Subcutaneous abdominal adipose tissue (tissue), 5 donors: Measurements from ENCODE around the gene TRMT61A.

ENCODE experiments used
- H3K27ac ChIP-seq: one replicate; pipeline ENCODE4 v1.7.0; 2013; ENCODE audit warnings: low read depth, mild to moderate bottlenecking, inconsistent platforms, low read length, moderate library complexity
- H3K27me3 ChIP-seq, 5 donors: one replicate each; pipeline ENCODE4 v1.7.0; 2013; ENCODE audit warnings: low read length in 5 of 5, inconsistent platforms in 1 of 5; ENCODE audit not compliant: control insufficient read depth in 5 of 5, insufficient read depth in 4 of 5
- H3K36me3 ChIP-seq, 5 donors: one replicate each; pipeline ENCODE4 v1.7.0; 2013; ENCODE audit warnings: low read length in 5 of 5; ENCODE audit not compliant: control insufficient read depth in 5 of 5, insufficient read depth in 5 of 5
- H3K4me1 ChIP-seq, 5 donors: one replicate each; pipeline ENCODE4 v1.7.0; 2013; ENCODE audit warnings: low read length in 5 of 5, mild to moderate bottlenecking in 3 of 5, moderate library complexity in 1 of 5; ENCODE audit not compliant: control insufficient read depth in 5 of 5, insufficient read depth in 5 of 5
- H3K4me3 ChIP-seq, 5 donors: one replicate each; pipeline ENCODE4 v1.7.0; 2013; ENCODE audit warnings: low read length in 5 of 5, low read depth in 1 of 5
- H3K9ac ChIP-seq, 5 donors: one replicate each; pipeline ENCODE4 v1.7.0; 2013; ENCODE audit warnings: low read length in 5 of 5, mild to moderate bottlenecking in 4 of 5, moderate library complexity in 3 of 5
- H3K9me3 ChIP-seq, 5 donors: one replicate each; pipeline ENCODE4 v1.7.0; 2013; ENCODE audit warnings: low read length in 5 of 5; ENCODE audit not compliant: control insufficient read depth in 5 of 5
- donor health status: healthy.
- donor health status: healthy.
- donor health status: healthy.
- donor health status: healthy.
- donor health status: healthy.

The TRMT61A gene

GRCh38 chr14:103496776-103497175 is 32.2 kb upstream of the TRMT61A start:
- no peak overlapping the region for H3K9ac ChIP-seq
- H3K27ac ChIP-seq, result no peak overlapping the region
- H3K4me3 ChIP-seq, result no peak overlapping the region
- no peaks in the 10 kb centered on the region for H3K9me3 ChIP-seq
- H3K4me1 ChIP-seq, result peaks cover 1 to 48% (median 26%) of the 10 kb centered on the region in 5 donors
- no peaks in the 10 kb centered on the region for H3K27me3 ChIP-seq
- peaks cover 2 to 52% (median 29%) of the 10 kb centered on the region in 5 donors for H3K36me3 ChIP-seq

- H3K4me1 ChIP-seq, result peaks cover 0 to 31% (median 19%) of the 10 kb centered on the region in 5 donors
- H3K36me3 ChIP-seq, result peaks cover 3 to 62% (median 42%) of the 10 kb centered on the region in 5 donors
- H3K27me3 ChIP-seq, result no peaks in the 10 kb centered on the region
- no peaks in the 10 kb centered on the region for H3K9me3 ChIP-seq
- no peak overlapping the region for H3K27ac ChIP-seq
- no peak overlapping the region for H3K9ac ChIP-seq
- H3K4me3 ChIP-seq, result no peak overlapping the region
Measured at GRCh38 chr14:103499709-103500108, 29.3 kb upstream of the TRMT61A start.

GRCh38 chr14:103500148-103500990 is 28.6 kb upstream of the TRMT61A start:
- H3K4me3 ChIP-seq, result no peak overlapping the region
- no peaks in the 10 kb centered on the region for H3K27me3 ChIP-seq
- H3K9me3 ChIP-seq, result no peaks in the 10 kb centered on the region
- peaks cover 0 to 24% (median 14%) of the 10 kb centered on the region in 5 donors for H3K4me1 ChIP-seq
- peaks cover 3 to 67% (median 47%) of the 10 kb centered on the region in 5 donors for H3K36me3 ChIP-seq
- H3K27ac ChIP-seq, result peak overlapping the region; percentile 63
- H3K9ac ChIP-seq, result peak overlapping the region in 3 of 5 donors; percentile 33 to 57 (median 53)

- Histone ChIP-seq H3K27me3 (no peaks in the 10 kb centered on the region), H3K9ac (peak overlapping the region in 2 of 5 donors; percentile 11 to 53), H3K27ac (no peak overlapping the region), H3K4me1 (peaks cover 0 to 19% (median 6%) of the 10 kb centered on the region in 5 donors), H3K36me3 (peaks cover 3 to 66% (median 47%) of the 10 kb centered on the region in 5 donors), H3K9me3 (no peaks in the 10 kb centered on the region), H3K4me3 (no peak overlapping the region)
Measured at GRCh38 chr14:103501041-103501870, 27.7 kb upstream of the TRMT61A start.

- H3K27me3 ChIP-seq, result no peaks in the 10 kb centered on the region
- H3K9ac ChIP-seq, result peak overlapping the region in 1 of 5 donors; percentile 11
- H3K4me3 ChIP-seq, result no peak overlapping the region
- peaks cover 3 to 65% (median 47%) of the 10 kb centered on the region in 5 donors for H3K36me3 ChIP-seq
- H3K9me3 ChIP-seq, result no peaks in the 10 kb centered on the region
- peaks cover 0 to 18% (median 6%) of the 10 kb centered on the region in 5 donors for H3K4me1 ChIP-seq
- H3K27ac ChIP-seq, result no peak overlapping the region
Measured at GRCh38 chr14:103501921-103502669, 26.9 kb upstream of the TRMT61A start.

- H3K4me1 ChIP-seq, result peaks cover 0 to 18% (median 6%) of the 10 kb centered on the region in 5 donors
- peaks cover 3 to 67% (median 49%) of the 10 kb centered on the region in 5 donors for H3K36me3 ChIP-seq
- no peaks in the 10 kb centered on the region for H3K27me3 ChIP-seq
- no peak overlapping the region for H3K27ac ChIP-seq
- H3K9me3 ChIP-seq, result no peaks in the 10 kb centered on the region
- no peak overlapping the region for H3K9ac ChIP-seq
- no peak overlapping the region for H3K4me3 ChIP-seq
Measured at GRCh38 chr14:103502877-103503276, 26.1 kb upstream of the TRMT61A start.

GRCh38 chr14:103503296-103503695 is 25.7 kb upstream of the TRMT61A start:
- Histone ChIP-seq H3K9ac (no peak overlapping the region), H3K9me3 (no peaks in the 10 kb centered on the region), H3K27ac (no peak overlapping the region), H3K4me1 (peaks cover 0 to 16% (median 6%) of the 10 kb centered on the region in 5 donors), H3K4me3 (no peak overlapping the region), H3K27me3 (no peaks in the 10 kb centered on the region), H3K36me3 (peaks cover 3 to 69% (median 49%) of the 10 kb centered on the region in 5 donors)

- Histone ChIP-seq H3K27me3 (no peaks in the 10 kb centered on the region), H3K4me3 (no peak overlapping the region), H3K9me3 (no peaks in the 10 kb centered on the region), H3K27ac (no peak overlapping the region), H3K36me3 (peaks cover 3 to 70% (median 59%) of the 10 kb centered on the region in 5 donors), H3K4me1 (peaks cover 0 to 11% (median 6%) of the 10 kb centered on the region in 5 donors), H3K9ac (no peak overlapping the region)
Measured at GRCh38 chr14:103504991-103505565, 23.9 kb upstream of the TRMT61A start.

- Histone ChIP-seq H3K9ac (no peak overlapping the region), H3K4me1 (peaks cover 0 to 8% (median 4%) of the 10 kb centered on the region in 5 donors), H3K27ac (no peak overlapping the region), H3K9me3 (no peaks in the 10 kb centered on the region), H3K4me3 (no peak overlapping the region), H3K27me3 (no peaks in the 10 kb centered on the region), H3K36me3 (peaks cover 0 to 65% (median 48%) of the 10 kb centered on the region in 5 donors)
Measured at GRCh38 chr14:103507751-103508150, 21.2 kb upstream of the TRMT61A start.
